ENCODE measurements around the gene HCN2.

DNA sequence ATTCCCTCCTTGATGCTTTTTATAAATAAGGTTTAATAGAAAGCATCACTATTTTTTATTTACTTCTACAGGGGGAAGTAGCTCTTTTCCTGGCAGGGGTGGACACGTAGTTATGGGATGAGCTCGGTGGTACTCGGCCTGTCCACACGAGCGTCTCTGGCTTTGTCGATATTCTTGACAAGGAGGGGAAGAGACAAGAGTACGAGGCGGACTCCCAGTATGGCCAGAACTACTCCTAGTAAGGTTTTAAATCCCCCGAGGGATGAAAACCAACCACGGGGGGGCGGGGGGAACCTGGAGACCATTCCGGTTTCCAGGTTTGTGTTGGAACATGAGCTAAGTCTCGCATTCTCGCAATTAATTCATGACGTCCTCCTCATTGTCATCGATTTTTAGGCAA, 22.8 kb upstream of the HCN2 start:
- TF ChIP-seq CTCF (IDR thresholded peaks at IDR 0.05) (no peak), POLR2AphosphoS5 (IDR thresholded peaks at IDR 0.05) (no peak)

Measured in breast epithelium (tissue), 3 donors.